CD14-positive monocyte (primary cell): ENCODE results near the gene NCCRP1. TPM values are rescaled to one million over a fixed set of nuclear protein-coding genes. Genes with fewer than 3 reads are reported as not detected.

Experiments
- DNase-seq, 3 donors: peaks; one replicate each; pipeline ENCODE4 v3.0.0-alpha.2; 2011 to 2022
- H2AFZ ChIP-seq: 2 replicates; pipeline ENCODE4 v1.6.0; 2012; ENCODE audit warnings: mild to moderate bottlenecking, low read depth, low read length, inconsistent platforms; ENCODE audit not compliant: insufficient read depth, poor library complexity, severe bottlenecking
- H3K27ac ChIP-seq, 2 donors: 1 replicate in 1 of 2; 2 replicates in 1 of 2; pipeline ENCODE4 v1.5.1; 2012 to 2013; ENCODE audit warnings: low read length in 2 of 2, control low read depth in 1 of 2, inconsistent platforms in 1 of 2, low read depth in 1 of 2, mild to moderate bottlenecking in 1 of 2
- H3K27me3 ChIP-seq, 2 donors: one replicate each; pipeline versions ENCODE4 v1.6.0 to v1.6.1; 2011 to 2013; ENCODE audit warnings: low read length in 2 of 2; ENCODE audit not compliant: control insufficient read depth in 2 of 2, insufficient read depth in 2 of 2
- H3K36me3 ChIP-seq, 2 donors: replicated peaks in 1 of 2; 1 replicate in 1 of 2; 2 replicates in 1 of 2; pipeline versions ENCODE4 v1.5.1 to v1.6.1; 2012 to 2013; ENCODE audit warnings: low read length in 2 of 2, control low read depth in 1 of 2, inconsistent platforms in 1 of 2, mild to moderate bottlenecking in 1 of 2; ENCODE audit not compliant: insufficient read depth in 2 of 2, control insufficient read depth in 1 of 2
- H3K4me1 ChIP-seq, 2 donors: 1 replicate in 1 of 2; 2 replicates in 1 of 2; pipeline versions ENCODE4 v1.5.1 to v1.6.1; 2012 to 2013; ENCODE audit warnings: low read length in 2 of 2, control low read depth in 1 of 2, inconsistent platforms in 1 of 2, mild to moderate bottlenecking in 1 of 2, moderate library complexity in 1 of 2; ENCODE audit not compliant: insufficient read depth in 2 of 2, control insufficient read depth in 1 of 2
- H3K4me2 ChIP-seq: replicated peaks from 2 replicates; pipeline ENCODE3; 2012; ENCODE audit warnings: low read length, moderate library complexity, mild to moderate bottlenecking; ENCODE audit not compliant: poor library complexity, severe bottlenecking; ENCODE audit errors: extremely low read depth
- H3K4me3 ChIP-seq, 3 experiments: fragments of 200-600 bp in 1 of 3; sonication (generic) in 1 of 3; replicated peaks in 1 of 3; 1 replicate in 2 of 3; 2 replicates in 1 of 3; pipeline ENCODE4 v1.5.1; 2011 to 2013; ENCODE audit warnings: low read length in 3 of 3, mild to moderate bottlenecking in 3 of 3, control low read depth in 2 of 3, low read depth in 2 of 3, inconsistent platforms in 1 of 3, moderate library complexity in 1 of 3
- H3K79me2 ChIP-seq: 2 replicates; pipeline ENCODE4 v1.6.0; 2012; ENCODE audit warnings: mild to moderate bottlenecking, control low read depth, inconsistent platforms, low read length, moderate library complexity; ENCODE audit not compliant: insufficient read depth
- H3K9ac ChIP-seq: 2 replicates; pipeline ENCODE4 v1.6.0; 2017; ENCODE audit warnings: low read length, mild to moderate bottlenecking; ENCODE audit not compliant: insufficient read depth, poor library complexity, severe bottlenecking
- H3K9me3 ChIP-seq, 2 donors: replicated peaks in 1 of 2; 1 replicate in 1 of 2; 2 replicates in 1 of 2; pipeline versions ENCODE4 v1.5.1 to v1.6.1; 2012 to 2013; ENCODE audit warnings: low read length in 2 of 2, control low read depth in 1 of 2; ENCODE audit not compliant: control insufficient read depth in 1 of 2, insufficient read depth in 1 of 2
- H4K20me1 ChIP-seq: 2 replicates; pipeline ENCODE4 v1.6.0; 2012; ENCODE audit warnings: mild to moderate bottlenecking, low read length, control low read depth, moderate library complexity; ENCODE audit not compliant: insufficient read depth
- H3K27ac Mint-ChIP-seq, 7 donors: one replicate each; pipeline ENCODE4 v1.8.0; 2020; ENCODE audit warnings: mild to moderate bottlenecking in 7 of 7, mixed read lengths in 7 of 7, moderate library complexity in 6 of 7, inconsistent platforms in 2 of 7
- H3K27me3 Mint-ChIP-seq, 3 donors: one replicate each; pipeline ENCODE4 v1.8.0; 2021 to 2022; ENCODE audit warnings: low read depth in 3 of 3, mild to moderate bottlenecking in 3 of 3, mixed read lengths in 3 of 3, moderate library complexity in 3 of 3, inconsistent platforms in 1 of 3
- H3K36me3 Mint-ChIP-seq, 2 donors: one replicate each; pipeline ENCODE4 v1.8.0; 2020; ENCODE audit warnings: mixed read lengths in 2 of 2, inconsistent platforms in 1 of 2, mild to moderate bottlenecking in 1 of 2
- H3K4me1 Mint-ChIP-seq: one replicate; pipeline ENCODE4 v1.8.0; 2020; ENCODE audit warnings: mild to moderate bottlenecking, mixed read lengths
- H3K4me3 Mint-ChIP-seq, 2 donors: one replicate each; pipeline ENCODE4 v1.8.0; 2020; ENCODE audit warnings: mild to moderate bottlenecking in 2 of 2, mixed read lengths in 2 of 2, moderate library complexity in 1 of 2
- H3K9me3 Mint-ChIP-seq, 7 donors: one replicate each; pipeline ENCODE4 v1.8.0; 2020 to 2022; ENCODE audit warnings: mixed read lengths in 7 of 7, mild to moderate bottlenecking in 6 of 7, moderate library complexity in 6 of 7, inconsistent platforms in 2 of 7
- WGBS: methylation state at CpG from one replicate; pipeline ENCODE4 v1.1.5; 2013; ENCODE audit warnings: missing lambda C conversion rate; ENCODE audit not compliant: insufficient coverage; 5-methylcytosine and 5-hydroxymethylcytosine counted together
- intact Hi-C, 2 donors: fragments of 100-400 bp; cut with micrococcal nuclease; formaldehyde crosslinking; loops; one replicate each; pipeline versions ENCODE4 v1.15.0 to v1.15.1; 2023
- polyA plus RNA-seq, 3 donors: library from polyadenylated mRNA; depleted of rRNA in 1 of 3; unstranded in 2 of 3; stranded (reverse) in 1 of 3; fragments of 300-500 nt in 2 of 3; fragments of >200 nt in 1 of 3; fragmentation: Illumina TruSeq in 2 of 3; gene quantifications; 1 replicate in 2 of 3; 2 replicates in 1 of 3; pipeline ENCODE4 v1.2.3, GENCODE V29; 2012 to 2021
- TF ChIP-seq, protein P1 (sequence below): fragments of 200-600 bp; IDR thresholded peaks from one replicate; pipeline ENCODE4 v1.8.0; 2022; ENCODE audit warnings: antibody characterized with exemption, mild to moderate bottlenecking

Gene NCCRP1
- polyA plus RNA-seq, 3 donors = not detected

DNA sequence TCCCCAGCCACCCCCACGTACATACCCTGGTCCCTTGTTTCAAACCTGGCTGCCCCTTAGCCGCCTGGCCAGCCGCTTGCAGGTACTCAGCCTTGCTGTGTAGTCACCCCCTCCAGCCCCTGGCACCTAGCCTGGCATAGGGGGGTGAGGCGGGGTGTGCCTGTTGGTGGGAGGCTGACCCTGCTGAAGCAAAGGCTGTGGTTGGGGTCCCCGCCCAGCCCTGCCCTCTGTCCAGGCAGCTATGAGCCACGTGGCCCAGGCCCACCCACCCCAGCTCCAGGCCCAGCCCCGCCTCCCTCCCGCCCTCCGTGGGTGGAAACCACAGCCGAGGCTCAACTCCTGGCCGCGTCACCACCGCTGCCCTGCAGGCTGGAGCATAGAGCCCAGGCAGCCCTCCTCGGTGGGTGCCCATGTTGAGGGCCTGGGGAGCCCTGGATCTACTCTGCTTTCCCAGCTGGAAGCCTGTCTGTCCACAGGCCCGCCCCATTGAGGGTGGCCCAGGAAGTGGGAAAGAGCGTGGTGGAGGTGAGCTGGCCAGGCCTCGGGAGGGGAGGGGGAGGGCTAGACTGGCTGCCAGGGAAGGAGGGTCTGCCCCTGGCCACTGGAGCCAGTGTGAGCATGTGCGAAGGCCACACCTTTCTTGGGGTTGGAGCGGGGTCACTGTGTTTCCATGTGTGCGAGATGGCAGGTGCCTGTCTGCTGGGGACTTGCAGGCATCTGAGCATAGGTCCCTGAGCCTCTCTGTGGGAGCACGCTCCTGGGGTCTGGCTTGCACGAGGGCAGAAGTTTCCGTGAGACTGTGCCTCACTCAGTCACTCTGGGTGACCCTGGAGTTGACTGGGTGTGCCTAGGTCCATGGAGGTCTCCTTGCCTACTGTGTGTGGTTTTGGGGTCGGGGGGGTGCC is 40.2 kb upstream of the NCCRP1 start:
- Histone ChIP-seq H3K27ac (no peak overlapping the region), H3K4me2 (no peak overlapping the region), H3K79me2 (peaks cover 12% of the 10 kb centered on the region), H2AFZ (no peak overlapping the region), H3K4me1 (peaks cover 0 to 16% of the 10 kb centered on the region in 2 donors), H3K36me3 (no peaks in the 10 kb centered on the region), H3K9ac (no peak overlapping the region), H4K20me1 (peaks cover 4% of the 10 kb centered on the region), H3K9me3 (no peaks in the 10 kb centered on the region), H3K27me3 (no peaks in the 10 kb centered on the region), H3K4me3 (no peak overlapping the region)
- Mint-ChIP-seq H3K4me1 (peaks cover 14% of the 10 kb centered on the region), H3K9me3 (no peaks in the 10 kb centered on the region), H3K36me3 (peaks cover 0 to 3% of the 10 kb centered on the region in 2 donors), H3K4me3 (no peak overlapping the region), H3K27ac (no peak overlapping the region), H3K27me3 (no peaks in the 10 kb centered on the region)
- TF ChIP-seq, protein P1, sequence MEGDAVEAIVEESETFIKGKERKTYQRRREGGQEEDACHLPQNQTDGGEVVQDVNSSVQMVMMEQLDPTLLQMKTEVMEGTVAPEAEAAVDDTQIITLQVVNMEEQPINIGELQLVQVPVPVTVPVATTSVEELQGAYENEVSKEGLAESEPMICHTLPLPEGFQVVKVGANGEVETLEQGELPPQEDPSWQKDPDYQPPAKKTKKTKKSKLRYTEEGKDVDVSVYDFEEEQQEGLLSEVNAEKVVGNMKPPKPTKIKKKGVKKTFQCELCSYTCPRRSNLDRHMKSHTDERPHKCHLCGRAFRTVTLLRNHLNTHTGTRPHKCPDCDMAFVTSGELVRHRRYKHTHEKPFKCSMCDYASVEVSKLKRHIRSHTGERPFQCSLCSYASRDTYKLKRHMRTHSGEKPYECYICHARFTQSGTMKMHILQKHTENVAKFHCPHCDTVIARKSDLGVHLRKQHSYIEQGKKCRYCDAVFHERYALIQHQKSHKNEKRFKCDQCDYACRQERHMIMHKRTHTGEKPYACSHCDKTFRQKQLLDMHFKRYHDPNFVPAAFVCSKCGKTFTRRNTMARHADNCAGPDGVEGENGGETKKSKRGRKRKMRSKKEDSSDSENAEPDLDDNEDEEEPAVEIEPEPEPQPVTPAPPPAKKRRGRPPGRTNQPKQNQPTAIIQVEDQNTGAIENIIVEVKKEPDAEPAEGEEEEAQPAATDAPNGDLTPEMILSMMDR = no peak
- 69% methylated on average over 18 of the region's 24 CpGs for WGBS
- intact Hi-C loops = no loop called here
- DNase-seq = no peak

DNA sequence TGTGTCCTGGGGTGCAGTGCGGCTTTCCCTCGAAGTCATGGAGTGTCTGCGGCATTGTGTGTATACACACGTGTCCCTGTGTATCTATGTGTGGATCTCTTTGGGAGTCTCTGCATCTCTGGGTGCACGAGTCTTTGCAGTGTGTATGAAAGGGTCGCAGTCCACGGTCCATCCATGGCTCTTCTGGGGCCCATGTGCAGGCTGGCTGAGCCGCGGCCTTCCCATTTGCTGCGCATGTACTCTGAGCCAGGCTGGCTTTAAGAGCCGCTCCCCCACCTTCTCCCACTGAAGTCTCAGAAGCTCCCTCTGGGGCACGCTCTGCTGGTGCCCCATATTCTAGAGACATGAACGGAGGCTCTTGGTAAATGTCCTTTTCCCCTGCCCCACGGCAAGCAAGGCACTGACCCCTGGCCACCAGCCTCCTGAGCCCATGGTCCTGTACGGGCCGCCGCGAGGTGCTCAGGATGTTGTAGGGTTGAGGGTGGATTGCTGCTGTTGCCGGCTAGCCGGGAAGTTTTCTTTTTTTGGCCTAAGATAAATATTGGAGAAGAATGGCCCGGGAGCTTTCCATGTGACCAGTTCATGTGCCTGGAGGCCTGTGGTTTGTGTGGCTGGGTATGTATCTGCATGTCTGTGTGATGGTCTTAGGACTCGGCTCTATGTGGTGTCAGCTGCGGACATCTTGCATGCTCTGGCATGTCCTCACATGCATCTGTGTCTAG is 39.3 kb upstream of the NCCRP1 start:
- Mint-ChIP-seq H3K36me3 (peaks cover 0 to 3% of the 10 kb centered on the region in 2 donors), H3K4me1 (peaks cover 14% of the 10 kb centered on the region), H3K4me3 (no peak overlapping the region), H3K27ac (no peak overlapping the region), H3K27me3 (no peaks in the 10 kb centered on the region), H3K9me3 (no peaks in the 10 kb centered on the region)
- H3K36me3 ChIP-seq = no peaks in the 10 kb centered on the region
- no peak overlapping the region for H3K4me2 ChIP-seq
- H3K9me3 ChIP-seq = no peaks in the 10 kb centered on the region
- H3K27ac ChIP-seq = no peak overlapping the region
- no peak overlapping the region for H3K4me3 ChIP-seq
- DNase-seq = no peak
- no peaks in the 10 kb centered on the region for H3K27me3 ChIP-seq
- no peak overlapping the region for H2AFZ ChIP-seq
- no peak overlapping the region for H3K9ac ChIP-seq
- intact Hi-C loops = no loop called here
- H3K4me1 ChIP-seq = peaks cover 0 to 16% of the 10 kb centered on the region in 2 donors
- peaks cover 4% of the 10 kb centered on the region for H4K20me1 ChIP-seq
- peaks cover 12% of the 10 kb centered on the region for H3K79me2 ChIP-seq
- WGBS = 92% methylated on average over 19 of the region's 23 CpGs
- TF ChIP-seq, protein P1 = no peak
